ENCODE results near the gene C1R. TPM values are rescaled to one million over a fixed set of nuclear protein-coding genes. Genes with fewer than 3 reads are reported as not detected.

The C1R gene
- total and polyA plus RNA-seq, 5 donors from 2014 or later = 1.4 to 4.6 (median 2.2) TPM

DNA sequence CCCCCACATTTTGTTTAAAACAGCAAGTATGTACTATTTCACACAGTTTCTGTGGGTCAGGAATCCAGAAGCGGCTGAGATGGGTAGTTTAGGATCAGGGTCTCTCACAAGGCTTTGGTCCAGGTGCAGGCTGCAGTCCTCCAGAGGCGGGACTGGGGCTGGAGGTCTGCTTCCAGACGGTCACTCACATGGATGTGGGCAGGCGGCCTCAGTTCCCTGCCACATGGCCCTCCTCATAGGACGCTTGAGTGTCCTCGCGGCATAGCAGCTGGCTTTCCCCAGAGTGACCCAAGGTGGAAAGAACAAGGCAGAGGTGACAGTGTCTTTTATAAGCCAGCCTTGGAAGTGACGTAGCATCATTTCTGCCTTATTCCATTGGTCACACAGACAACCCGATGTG, 24.7 kb upstream of the C1R start:
- no peak for ATAC-seq (ENCODE audit: low read depth in 2 of 2)
- DNase-seq = no peak
- Mint-ChIP-seq H3K4me3 (no peak overlapping the region), H3K27ac (peak overlapping the region in 1 of 3 donors; percentile 38), H3K36me3 (peaks cover 14% of the 10 kb centered on the region), H3K4me1 (peaks cover 4 to 15% (median 8%) of the 10 kb centered on the region in 4 donors), H3K9me3 (no peaks in the 10 kb centered on the region), H3K27me3 (no peaks in the 10 kb centered on the region)
- no peak overlapping the region for H3K27ac ChIP-seq (ENCODE audit: insufficient read depth, low read length, poor library complexity, severe bottlenecking)
- no peak overlapping the region for H3K4me3 ChIP-seq (ENCODE audit: low read depth, low read length)
- no peaks in the 10 kb centered on the region for H3K27me3 ChIP-seq (ENCODE audit: control insufficient read depth, insufficient read depth, low read length)
- peaks cover 17% of the 10 kb centered on the region for H3K36me3 ChIP-seq (ENCODE audit: control insufficient read depth, insufficient read depth, low read length)
- H3K9me3 ChIP-seq (ENCODE audit: control insufficient read depth in 2 of 2, low read length in 2 of 2) = no peaks in the 10 kb centered on the region
- peaks cover 4% of the 10 kb centered on the region for H3K4me1 ChIP-seq (ENCODE audit: control insufficient read depth, insufficient read depth, low read length, poor library complexity, severe bottlenecking)

DNA sequence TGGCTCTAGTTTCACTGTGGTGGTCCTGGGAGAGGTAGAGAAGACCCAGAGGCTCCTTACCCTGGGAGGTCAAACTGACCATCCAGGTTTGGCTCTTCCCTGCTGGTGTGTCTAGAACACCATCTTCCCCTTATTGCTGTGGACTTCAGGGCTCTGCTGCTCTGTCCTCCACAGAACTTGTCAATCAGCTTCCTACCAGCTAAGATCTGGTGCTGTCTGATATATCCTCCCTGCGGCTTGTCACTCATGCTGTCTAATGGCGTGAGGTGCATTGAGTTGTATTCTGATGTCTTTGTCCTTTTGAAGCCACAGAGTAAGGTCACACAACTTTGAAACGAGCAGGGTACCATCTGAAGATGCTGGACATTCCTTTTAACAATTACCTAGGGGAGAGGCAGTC, 24.0 kb upstream of the C1R start:
- Mint-ChIP-seq H3K4me3 (no peak overlapping the region), H3K36me3 (peaks cover 14% of the 10 kb centered on the region), H3K9me3 (no peaks in the 10 kb centered on the region), H3K4me1 (peaks cover 4 to 18% (median 8%) of the 10 kb centered on the region in 4 donors), H3K27ac (peak overlapping the region in 1 of 3 donors; percentile 60), H3K27me3 (no peaks in the 10 kb centered on the region)
- no peaks in the 10 kb centered on the region for H3K9me3 ChIP-seq (ENCODE audit: control insufficient read depth in 2 of 2, low read length in 2 of 2)
- peaks cover 4% of the 10 kb centered on the region for H3K4me1 ChIP-seq (ENCODE audit: control insufficient read depth, insufficient read depth, low read length, poor library complexity, severe bottlenecking)
- ATAC-seq (ENCODE audit: low read depth in 2 of 2) (no peak), DNase-seq (no peak)
- no peaks in the 10 kb centered on the region for H3K27me3 ChIP-seq (ENCODE audit: control insufficient read depth, insufficient read depth, low read length)
- H3K4me3 ChIP-seq (ENCODE audit: low read depth, low read length) = no peak overlapping the region
- H3K27ac ChIP-seq (ENCODE audit: insufficient read depth, low read length, poor library complexity, severe bottlenecking) = no peak overlapping the region
- H3K36me3 ChIP-seq (ENCODE audit: control insufficient read depth, insufficient read depth, low read length) = peaks cover 17% of the 10 kb centered on the region

DNA sequence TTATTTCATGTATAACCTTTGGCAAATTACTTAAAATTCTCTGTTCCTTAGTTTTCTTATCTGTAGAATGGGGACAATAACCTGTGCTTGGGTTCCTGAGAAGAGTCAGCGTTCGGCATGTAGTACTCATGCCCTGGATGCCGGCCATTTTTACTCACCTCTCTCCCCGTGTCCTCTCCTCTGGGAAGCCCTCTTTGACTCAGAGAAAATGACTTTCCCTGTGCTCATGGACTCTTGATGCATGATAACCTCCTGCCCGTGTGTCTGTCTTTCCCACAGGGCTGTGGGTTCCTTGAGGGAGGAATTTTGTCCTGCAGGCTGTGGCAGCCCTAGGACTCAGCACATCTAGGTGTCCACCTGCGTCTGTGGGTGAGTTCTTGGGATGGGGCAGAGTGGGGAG, 22.6 kb upstream of the C1R start:
- no peak for DNase-seq

GRCh38 chr12:7114008-7114407, 21.8 kb upstream of the C1R start:
- H3K36me3 ChIP-seq (ENCODE audit: control insufficient read depth, insufficient read depth, low read length) = peaks cover 17% of the 10 kb centered on the region
- Mint-ChIP-seq H3K27me3 (no peaks in the 10 kb centered on the region), H3K36me3 (peaks cover 14% of the 10 kb centered on the region), H3K9me3 (no peaks in the 10 kb centered on the region), H3K27ac (no peak overlapping the region), H3K4me1 (peaks cover 6 to 36% (median 15%) of the 10 kb centered on the region in 4 donors), H3K4me3 (peak overlapping the region in 1 of 4 donors; percentile 32)
- ATAC-seq (ENCODE audit: low read depth in 2 of 2) = no peak
- no peak for DNase-seq
- H3K9me3 ChIP-seq (ENCODE audit: control insufficient read depth in 2 of 2, low read length in 2 of 2) = no peaks in the 10 kb centered on the region
- no peaks in the 10 kb centered on the region for H3K27me3 ChIP-seq (ENCODE audit: control insufficient read depth, insufficient read depth, low read length)
- H3K4me1 ChIP-seq (ENCODE audit: control insufficient read depth, insufficient read depth, low read length, poor library complexity, severe bottlenecking) = peaks cover 9% of the 10 kb centered on the region
- no peak overlapping the region for H3K27ac ChIP-seq (ENCODE audit: insufficient read depth, low read length, poor library complexity, severe bottlenecking)
- H3K4me3 ChIP-seq (ENCODE audit: low read depth, low read length) = no peak overlapping the region

More for the DNA sequence above, 22.6 kb upstream of the C1R start:
- peaks cover 17% of the 10 kb centered on the region for H3K36me3 ChIP-seq (ENCODE audit: control insufficient read depth, insufficient read depth, low read length)
- ATAC-seq (ENCODE audit: low read depth in 2 of 2) = no peak
- no peaks in the 10 kb centered on the region for H3K9me3 ChIP-seq (ENCODE audit: control insufficient read depth in 2 of 2, low read length in 2 of 2)
- H3K4me3 ChIP-seq (ENCODE audit: low read depth, low read length) = no peak overlapping the region
- no peak overlapping the region for H3K27ac ChIP-seq (ENCODE audit: insufficient read depth, low read length, poor library complexity, severe bottlenecking)
- no peaks in the 10 kb centered on the region for H3K27me3 ChIP-seq (ENCODE audit: control insufficient read depth, insufficient read depth, low read length)
- peaks cover 14% of the 10 kb centered on the region for H3K36me3 Mint-ChIP-seq
- H3K27me3 Mint-ChIP-seq = no peaks in the 10 kb centered on the region
- no peak overlapping the region for H3K27ac Mint-ChIP-seq
- peaks cover 4% of the 10 kb centered on the region for H3K4me1 ChIP-seq (ENCODE audit: control insufficient read depth, insufficient read depth, low read length, poor library complexity, severe bottlenecking)
- H3K4me3 Mint-ChIP-seq = peak overlapping the region in 1 of 4 donors; percentile 32
- peaks cover 4 to 28% (median 11%) of the 10 kb centered on the region in 4 donors for H3K4me1 Mint-ChIP-seq
- H3K9me3 Mint-ChIP-seq = no peaks in the 10 kb centered on the region

GRCh38 chr12:7113389-7113871, 21.2 kb upstream of the C1R start:
- no peak overlapping the region for H3K27ac Mint-ChIP-seq

DNA sequence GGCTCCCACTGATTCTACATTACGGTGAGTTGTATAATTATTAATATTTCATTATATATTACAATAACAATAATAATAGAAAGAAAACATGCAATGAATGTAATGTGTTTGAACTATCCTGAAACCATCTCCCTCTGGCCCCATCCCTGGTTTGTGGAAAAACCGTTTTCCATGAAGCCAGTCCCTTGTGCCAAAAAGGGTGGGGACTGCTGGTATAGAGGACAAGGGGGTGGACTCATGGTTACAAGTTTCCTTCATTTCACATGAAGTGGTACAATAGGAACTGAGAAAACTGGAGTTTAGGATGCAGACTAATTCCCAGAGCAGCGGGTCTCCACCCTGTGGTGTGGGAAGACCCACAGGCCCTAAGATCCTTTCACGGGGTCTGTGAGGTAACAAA, 19.8 kb upstream of the C1R start:
- Histone ChIP-seq H3K27me3 (ENCODE audit: control insufficient read depth, insufficient read depth, low read length) (no peaks in the 10 kb centered on the region), H3K4me1 (ENCODE audit: control insufficient read depth, insufficient read depth, low read length, poor library complexity, severe bottlenecking) (peaks cover 21% of the 10 kb centered on the region), H3K36me3 (ENCODE audit: control insufficient read depth, insufficient read depth, low read length) (peaks cover 14% of the 10 kb centered on the region), H3K4me3 (ENCODE audit: low read depth, low read length) (no peak overlapping the region), H3K27ac (ENCODE audit: insufficient read depth, low read length, poor library complexity, severe bottlenecking) (no peak overlapping the region), H3K9me3 (ENCODE audit: control insufficient read depth in 2 of 2, low read length in 2 of 2) (no peaks in the 10 kb centered on the region)
- DNase-seq (no peak), ATAC-seq (ENCODE audit: low read depth in 2 of 2) (no peak)
- Mint-ChIP-seq H3K4me1 (peaks cover 10 to 49% (median 25%) of the 10 kb centered on the region in 4 donors), H3K27me3 (no peaks in the 10 kb centered on the region), H3K27ac (no peak overlapping the region), H3K4me3 (no peak overlapping the region), H3K9me3 (peaks cover 0 to 2% (median 0%) of the 10 kb centered on the region in 7 donors), H3K36me3 (peaks cover 5% of the 10 kb centered on the region)

More at GRCh38 chr12:7113389-7113871, 21.2 kb upstream of the C1R start:
- Histone ChIP-seq H3K36me3 (ENCODE audit: control insufficient read depth, insufficient read depth, low read length) (peaks cover 15% of the 10 kb centered on the region), H3K9me3 (ENCODE audit: control insufficient read depth in 2 of 2, low read length in 2 of 2) (no peaks in the 10 kb centered on the region), H3K4me1 (ENCODE audit: control insufficient read depth, insufficient read depth, low read length, poor library complexity, severe bottlenecking) (peaks cover 9% of the 10 kb centered on the region), H3K27ac (ENCODE audit: insufficient read depth, low read length, poor library complexity, severe bottlenecking) (no peak overlapping the region), H3K27me3 (ENCODE audit: control insufficient read depth, insufficient read depth, low read length) (no peaks in the 10 kb centered on the region), H3K4me3 (ENCODE audit: low read depth, low read length) (no peak overlapping the region)
- H3K36me3 Mint-ChIP-seq = peaks cover 12% of the 10 kb centered on the region
- ATAC-seq (ENCODE audit: low read depth in 2 of 2) (peak; percentile 36 to 38), DNase-seq (peak; percentile 25 to 69 (median 65))
- peaks cover 6 to 38% (median 16%) of the 10 kb centered on the region in 4 donors for H3K4me1 Mint-ChIP-seq
- H3K27me3 Mint-ChIP-seq = no peaks in the 10 kb centered on the region
- peak overlapping the region in 1 of 4 donors; percentile 53 for H3K4me3 Mint-ChIP-seq
- H3K9me3 Mint-ChIP-seq = no peaks in the 10 kb centered on the region

DNA sequence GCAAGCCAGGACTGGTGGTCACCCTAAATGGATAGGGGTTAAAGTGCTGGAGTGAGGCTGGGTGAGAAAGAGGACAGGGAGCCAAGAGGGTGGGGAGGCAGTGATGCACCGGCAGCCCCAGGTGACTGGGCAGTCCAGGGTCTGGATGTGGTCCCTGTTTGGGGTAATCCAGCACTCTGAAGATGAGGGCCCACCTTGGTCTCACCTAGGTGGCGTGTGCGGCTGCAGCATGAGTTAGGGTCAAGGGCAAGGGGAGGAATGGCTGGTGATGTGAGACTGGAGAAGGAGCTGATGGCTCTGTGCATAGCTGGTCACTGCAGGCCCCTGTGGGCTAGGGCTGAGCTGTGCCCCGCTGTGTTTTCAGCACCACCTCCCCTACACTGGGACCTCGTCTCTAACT, 18.4 kb upstream of the C1R start:
- peaks cover 7 to 8% of the 10 kb centered on the region in 2 experiments for H3K9me3 ChIP-seq (ENCODE audit: control insufficient read depth in 2 of 2, low read length in 2 of 2)
- peaks cover 12% of the 10 kb centered on the region for H3K36me3 Mint-ChIP-seq
- H3K4me1 ChIP-seq (ENCODE audit: control insufficient read depth, insufficient read depth, low read length, poor library complexity, severe bottlenecking) = peaks cover 21% of the 10 kb centered on the region
- H3K36me3 ChIP-seq (ENCODE audit: control insufficient read depth, insufficient read depth, low read length) = peaks cover 17% of the 10 kb centered on the region
- peak overlapping the region in 2 of 3 donors; percentile 25 to 92 for H3K27ac Mint-ChIP-seq
- peaks cover 23 to 63% (median 36%) of the 10 kb centered on the region in 4 donors for H3K4me1 Mint-ChIP-seq
- H3K4me3 Mint-ChIP-seq = peak overlapping the region in 1 of 4 donors; percentile 69
- peaks cover 0 to 10% (median 2%) of the 10 kb centered on the region in 7 donors for H3K9me3 Mint-ChIP-seq
- no peak for DNase-seq
- no peaks in the 10 kb centered on the region for H3K27me3 ChIP-seq (ENCODE audit: control insufficient read depth, insufficient read depth, low read length)
- H3K27me3 Mint-ChIP-seq = no peaks in the 10 kb centered on the region
- no peak overlapping the region for H3K27ac ChIP-seq (ENCODE audit: insufficient read depth, low read length, poor library complexity, severe bottlenecking)
- ATAC-seq (ENCODE audit: low read depth in 2 of 2) = no peak
- H3K4me3 ChIP-seq (ENCODE audit: low read depth, low read length) = no peak overlapping the region

- Histone ChIP-seq H3K27ac (ENCODE audit: insufficient read depth, low read length, poor library complexity, severe bottlenecking) (no peak overlapping the region), H3K36me3 (ENCODE audit: control insufficient read depth, insufficient read depth, low read length) (peaks cover 7% of the 10 kb centered on the region), H3K4me3 (ENCODE audit: low read depth, low read length) (peak overlapping the region; percentile 76), H3K9me3 (ENCODE audit: control insufficient read depth in 2 of 2, low read length in 2 of 2) (peaks cover 7 to 10% of the 10 kb centered on the region in 2 experiments), H3K4me1 (ENCODE audit: control insufficient read depth, insufficient read depth, low read length, poor library complexity, severe bottlenecking) (peaks cover 21% of the 10 kb centered on the region), H3K27me3 (ENCODE audit: control insufficient read depth, insufficient read depth, low read length) (no peaks in the 10 kb centered on the region)
- Mint-ChIP-seq H3K27ac (peak overlapping the region; percentile 66 to 92 (median 83)), H3K36me3 (peaks cover 10% of the 10 kb centered on the region), H3K27me3 (no peaks in the 10 kb centered on the region), H3K9me3 (peaks cover 0 to 12% (median 4%) of the 10 kb centered on the region in 7 donors), H3K4me1 (peaks cover 26 to 74% (median 43%) of the 10 kb centered on the region in 4 donors), H3K4me3 (peak overlapping the region; percentile 93 to 96 (median 94))
- ATAC-seq (ENCODE audit: low read depth in 2 of 2) (no peak), DNase-seq (no peak)
Observed at GRCh38 chr12:7109572-7109920, 17.3 kb upstream of the C1R start.

Data from CD4-positive, CD25-positive, alpha-beta regulatory T cell (primary cell).